ENCODE measurements around the gene TBC1D22A. TPM values are rescaled to one million over a fixed set of nuclear protein-coding genes. Genes with fewer than 3 reads are reported as not detected.

TBC1D22A gene
- total and polyA plus RNA-seq, 9 of the 15 experiments (the other 6 are each of a cell fraction or from before 2014, with no cell fraction given) = 0.20 to 11.5 (median 5.2) TPM

DNA sequence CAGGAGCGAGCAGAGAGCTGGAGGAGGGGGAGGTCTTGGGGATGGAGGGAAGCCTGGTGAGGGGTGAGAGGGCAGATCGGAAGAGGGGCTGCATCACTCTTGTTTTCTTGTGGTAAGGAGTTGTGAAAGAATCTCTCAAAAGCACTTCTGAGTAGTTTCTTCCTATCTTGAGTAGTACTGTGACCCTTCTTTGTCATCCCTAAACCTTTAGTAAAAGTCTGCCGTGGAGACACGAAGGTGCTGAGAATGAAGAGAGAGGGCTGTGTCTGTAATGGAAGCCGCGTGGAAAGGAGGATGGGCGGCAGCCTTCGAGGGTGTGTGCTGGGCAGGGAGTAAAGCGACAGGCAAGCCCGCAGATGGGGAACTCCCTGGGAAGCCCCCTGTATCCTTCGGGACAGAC is 237.8 kb downstream of the TBC1D22A start:
- Histone ChIP-seq H3K9me3 (replicated peaks; ENCODE audit: control insufficient read depth, insufficient read depth, low read depth, low read length) (no peaks in the 10 kb centered on the region), H3K27me3 (ENCODE audit: control insufficient read depth in 2 of 2, insufficient read depth in 2 of 2, low read length in 2 of 2) (no peaks in the 10 kb centered on the region), H3K9me1 (ENCODE audit: control insufficient read depth, insufficient read depth, low read length) (no peaks in the 10 kb centered on the region), H2AFZ (ENCODE audit: low read depth, low read length) (no peak overlapping the region), H3K4me1 (replicated peaks in 1 of 2; ENCODE audit: control insufficient read depth in 2 of 2, insufficient read depth in 2 of 2, low read length in 2 of 2) (no peaks in the 10 kb centered on the region; a peak in 1 of 5 replicates), H3K27ac (ENCODE audit: extremely low read depth, low read depth, low read length) (no peak overlapping the region), H4K20me1 (replicated peaks; ENCODE audit: control insufficient read depth, insufficient read depth, low read length) (no peaks in the 10 kb centered on the region), H3K36me3 (ENCODE audit: control insufficient read depth, insufficient read depth, low read length) (no peaks in the 10 kb centered on the region), H3K9ac (ENCODE audit: insufficient read depth in 1 of 2, low read depth in 2 of 2, low read length in 2 of 2) (no peak overlapping the region), H3K4me2 (ENCODE audit: insufficient read depth, low read length) (no peak overlapping the region), H3K79me2 (ENCODE audit: control insufficient read depth, insufficient read depth, low read length) (no peaks in the 10 kb centered on the region), H3K4me3 (no peak overlapping the region)
- ATAC-seq (no peak), FAIRE-seq (no peak), DNase-seq (ENCODE audit: extremely low read depth in 1 of 4, low spot score in 3 of 4) (no peak)
- 66% methylated on average over 9 of the region's 11 CpGs for WGBS (ENCODE audit: insufficient coverage, low coverage, missing lambda C conversion rate)
- ChIA-PET POLR2A (interaction anchor here (1.0 kb wide), 1 partner anchor 11 kb away, joined by 3 read pairs; no protein-coding TSS in a partner anchor), CTCF (ENCODE audit: low intra/inter-chr PET ratio) (no interaction called here)
- BruUV-seq (replicated peaks) = no TSS peak
- intact Hi-C loops (cut with micrococcal nuclease) = no loop called here
- TF ChIP-seq NFE2L1 (tag; IDR thresholded peaks at IDR 0.05; ENCODE audit: borderline replicate concordance, low read depth) = no peak
- TF ChIP-seq NFXL1 (CRISPR knock-in tag; IDR thresholded peaks at IDR 0.05) = no peak
- TF ChIP-seq HDAC3 (IDR thresholded peaks at IDR 0.05; ENCODE audit: borderline replicate concordance, partially characterized antibody) = no peak
- no peak for TF ChIP-seq NFIC (IDR thresholded peaks at IDR 0.05)
- TF ChIP-seq HIVEP1 (CRISPR knock-in tag; IDR thresholded peaks at IDR 0.05) = no peak
- no peak for TF ChIP-seq ELF4 (CRISPR knock-in tag; IDR thresholded peaks at IDR 0.05)
- TF ChIP-seq HLTF (IDR thresholded peaks at IDR 0.05) = no peak
- TF ChIP-seq, protein P1, sequence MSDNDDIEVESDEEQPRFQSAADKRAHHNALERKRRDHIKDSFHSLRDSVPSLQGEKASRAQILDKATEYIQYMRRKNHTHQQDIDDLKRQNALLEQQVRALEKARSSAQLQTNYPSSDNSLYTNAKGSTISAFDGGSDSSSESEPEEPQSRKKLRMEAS (CRISPR knock-in tag; IDR thresholded peaks at IDR 0.05) = no peak
- no peak for TF ChIP-seq KDM4B (IDR thresholded peaks at IDR 0.05; ENCODE audit: borderline replicate concordance in 2 of 2, low read depth in 1 of 2)
- TF ChIP-seq SIRT6 (IDR thresholded peaks at IDR 0.05; ENCODE audit: low read depth, low read length) = no peak
- no peak for TF ChIP-seq DIDO1 (tag; IDR thresholded peaks at IDR 0.05; ENCODE audit: low read depth)
- no peak for TF ChIP-seq HNRNPH1 (optimal IDR thresholded peaks at IDR 0.05; ENCODE audit: low read depth, low read length)
- no peak for TF ChIP-seq ZBTB17 (CRISPR knock-in tag; IDR thresholded peaks at IDR 0.05)
- TF ChIP-seq, protein P2, sequence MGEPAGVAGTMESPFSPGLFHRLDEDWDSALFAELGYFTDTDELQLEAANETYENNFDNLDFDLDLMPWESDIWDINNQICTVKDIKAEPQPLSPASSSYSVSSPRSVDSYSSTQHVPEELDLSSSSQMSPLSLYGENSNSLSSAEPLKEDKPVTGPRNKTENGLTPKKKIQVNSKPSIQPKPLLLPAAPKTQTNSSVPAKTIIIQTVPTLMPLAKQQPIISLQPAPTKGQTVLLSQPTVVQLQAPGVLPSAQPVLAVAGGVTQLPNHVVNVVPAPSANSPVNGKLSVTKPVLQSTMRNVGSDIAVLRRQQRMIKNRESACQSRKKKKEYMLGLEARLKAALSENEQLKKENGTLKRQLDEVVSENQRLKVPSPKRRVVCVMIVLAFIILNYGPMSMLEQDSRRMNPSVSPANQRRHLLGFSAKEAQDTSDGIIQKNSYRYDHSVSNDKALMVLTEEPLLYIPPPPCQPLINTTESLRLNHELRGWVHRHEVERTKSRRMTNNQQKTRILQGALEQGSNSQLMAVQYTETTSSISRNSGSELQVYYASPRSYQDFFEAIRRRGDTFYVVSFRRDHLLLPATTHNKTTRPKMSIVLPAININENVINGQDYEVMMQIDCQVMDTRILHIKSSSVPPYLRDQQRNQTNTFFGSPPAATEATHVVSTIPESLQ (CRISPR knock-in tag; IDR thresholded peaks at IDR 0.05) = no peak
- in situ Hi-C loops (cut with MboI) = no loop called here

All from K562 (cell line).